Measurements from ENCODE around the gene PPP1R12B.

Gene PPP1R12B, protein sequence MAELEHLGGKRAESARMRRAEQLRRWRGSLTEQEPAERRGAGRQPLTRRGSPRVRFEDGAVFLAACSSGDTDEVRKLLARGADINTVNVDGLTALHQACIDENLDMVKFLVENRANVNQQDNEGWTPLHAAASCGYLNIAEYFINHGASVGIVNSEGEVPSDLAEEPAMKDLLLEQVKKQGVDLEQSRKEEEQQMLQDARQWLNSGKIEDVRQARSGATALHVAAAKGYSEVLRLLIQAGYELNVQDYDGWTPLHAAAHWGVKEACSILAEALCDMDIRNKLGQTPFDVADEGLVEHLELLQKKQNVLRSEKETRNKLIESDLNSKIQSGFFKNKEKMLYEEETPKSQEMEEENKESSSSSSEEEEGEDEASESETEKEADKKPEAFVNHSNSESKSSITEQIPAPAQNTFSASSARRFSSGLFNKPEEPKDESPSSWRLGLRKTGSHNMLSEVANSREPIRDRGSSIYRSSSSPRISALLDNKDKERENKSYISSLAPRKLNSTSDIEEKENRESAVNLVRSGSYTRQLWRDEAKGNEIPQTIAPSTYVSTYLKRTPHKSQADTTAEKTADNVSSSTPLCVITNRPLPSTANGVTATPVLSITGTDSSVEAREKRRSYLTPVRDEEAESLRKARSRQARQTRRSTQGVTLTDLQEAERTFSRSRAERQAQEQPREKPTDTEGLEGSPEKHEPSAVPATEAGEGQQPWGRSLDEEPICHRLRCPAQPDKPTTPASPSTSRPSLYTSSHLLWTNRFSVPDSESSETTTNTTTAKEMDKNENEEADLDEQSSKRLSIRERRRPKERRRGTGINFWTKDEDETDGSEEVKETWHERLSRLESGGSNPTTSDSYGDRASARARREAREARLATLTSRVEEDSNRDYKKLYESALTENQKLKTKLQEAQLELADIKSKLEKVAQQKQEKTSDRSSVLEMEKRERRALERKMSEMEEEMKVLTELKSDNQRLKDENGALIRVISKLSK

DNA sequence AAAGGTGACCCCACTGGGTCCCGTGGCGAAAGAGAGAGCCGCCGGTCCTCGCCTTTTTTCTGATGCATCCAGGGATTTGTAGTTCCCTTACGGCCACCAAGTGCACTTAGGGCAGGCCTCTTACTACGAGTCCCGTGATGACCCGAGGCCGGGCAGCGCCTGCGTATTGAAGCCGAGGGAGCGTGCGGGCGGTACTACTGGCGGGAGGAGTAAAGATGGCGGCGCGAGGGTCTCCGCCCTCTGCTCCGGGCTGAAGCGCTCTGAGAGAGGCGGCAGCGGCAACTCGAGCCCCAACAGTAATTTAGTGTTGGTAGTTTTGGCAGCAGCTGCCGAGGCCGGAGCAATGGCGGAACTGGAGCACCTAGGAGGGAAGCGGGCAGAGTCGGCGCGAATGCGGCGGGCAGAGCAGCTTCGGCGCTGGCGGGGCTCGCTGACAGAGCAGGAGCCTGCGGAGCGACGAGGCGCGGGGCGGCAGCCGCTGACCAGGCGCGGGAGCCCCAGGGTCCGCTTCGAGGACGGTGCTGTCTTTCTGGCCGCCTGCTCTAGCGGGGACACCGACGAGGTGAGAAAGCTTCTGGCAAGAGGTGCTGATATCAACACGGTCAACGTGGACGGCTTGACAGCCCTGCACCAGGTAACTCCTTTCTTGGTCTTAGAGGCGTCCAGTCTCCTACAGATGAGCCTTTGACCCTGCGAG is at the start of gene PPP1R12B:
PPP1R12B (plus strand) TSS at position 191 of the 697 bp plus-strand sequence; CDS start at position 344, 153 bp downstream.
- FAIRE-seq (peak; percentile 59), DNase-seq (ENCODE audit: insufficient read length, low spot score) (peak; percentile 97)

DNA sequence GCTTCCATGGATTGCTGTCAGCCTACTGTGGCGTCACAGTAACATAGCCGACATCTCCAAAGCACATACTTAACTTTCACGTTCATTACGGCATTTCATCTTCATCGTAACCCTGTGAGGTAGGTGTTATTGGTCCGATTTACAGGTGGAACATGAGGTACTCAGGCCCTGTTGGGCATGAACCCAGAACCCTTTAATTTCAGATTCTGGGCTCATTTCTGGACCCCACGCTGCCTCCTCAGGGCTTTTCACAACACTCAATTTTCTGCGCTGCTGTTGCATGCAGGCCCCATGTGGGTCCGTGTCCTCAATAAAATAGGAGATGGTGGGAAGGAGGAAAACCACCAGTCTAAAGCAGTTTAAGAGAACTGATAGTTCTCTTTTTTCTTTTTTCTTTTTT is 46.3 kb upstream of the PPP1R12B start:
- DNase-seq (ENCODE audit: insufficient read length, low spot score) = no peak
- no peak for FAIRE-seq

DNA sequence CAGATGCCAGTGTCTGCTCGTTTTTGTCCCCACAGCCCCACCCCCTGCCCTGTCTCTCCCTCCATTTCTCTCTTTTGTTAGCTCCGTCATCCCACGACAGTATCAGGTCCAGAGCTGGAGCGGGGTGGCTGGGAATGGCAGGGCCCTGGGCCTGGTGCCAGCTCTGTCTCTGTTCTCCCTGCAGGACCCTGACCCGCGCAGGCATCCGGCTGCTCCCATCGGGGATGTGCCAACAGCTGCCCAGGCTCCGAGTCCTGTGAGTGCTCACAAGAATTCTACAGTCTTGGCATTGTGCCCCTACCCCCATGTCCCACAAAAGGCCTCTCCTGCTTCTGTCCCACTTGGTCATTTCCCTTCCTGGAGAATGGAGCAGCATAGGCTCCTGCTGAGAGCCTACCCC is 44.1 kb upstream of the PPP1R12B start:
- no peak for FAIRE-seq

DNA sequence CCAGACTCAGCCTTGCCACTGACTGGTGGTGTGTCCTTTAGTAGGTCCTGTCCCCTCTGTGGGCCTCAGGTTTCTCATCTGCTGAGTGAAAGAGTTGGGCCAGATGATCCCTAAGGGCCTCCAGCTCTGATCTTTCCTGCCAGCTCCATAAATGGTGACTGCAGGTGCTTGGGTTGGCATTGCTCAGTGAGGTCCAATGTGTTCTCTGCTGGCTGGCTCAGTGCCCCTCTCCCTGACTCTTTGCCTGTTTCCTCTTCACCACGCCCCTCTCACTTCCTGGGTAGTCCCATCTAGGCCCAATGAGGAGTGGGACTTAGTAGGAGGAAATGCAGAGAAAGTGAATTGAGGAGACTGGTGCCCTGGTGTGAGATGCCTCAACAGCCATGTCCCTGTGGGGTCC is 43.3 kb upstream of the PPP1R12B start:
- no peak for FAIRE-seq

More for the DNA sequence above, 44.1 kb upstream of the PPP1R12B start:
- no peak for DNase-seq (ENCODE audit: insufficient read length, low spot score)

DNA sequence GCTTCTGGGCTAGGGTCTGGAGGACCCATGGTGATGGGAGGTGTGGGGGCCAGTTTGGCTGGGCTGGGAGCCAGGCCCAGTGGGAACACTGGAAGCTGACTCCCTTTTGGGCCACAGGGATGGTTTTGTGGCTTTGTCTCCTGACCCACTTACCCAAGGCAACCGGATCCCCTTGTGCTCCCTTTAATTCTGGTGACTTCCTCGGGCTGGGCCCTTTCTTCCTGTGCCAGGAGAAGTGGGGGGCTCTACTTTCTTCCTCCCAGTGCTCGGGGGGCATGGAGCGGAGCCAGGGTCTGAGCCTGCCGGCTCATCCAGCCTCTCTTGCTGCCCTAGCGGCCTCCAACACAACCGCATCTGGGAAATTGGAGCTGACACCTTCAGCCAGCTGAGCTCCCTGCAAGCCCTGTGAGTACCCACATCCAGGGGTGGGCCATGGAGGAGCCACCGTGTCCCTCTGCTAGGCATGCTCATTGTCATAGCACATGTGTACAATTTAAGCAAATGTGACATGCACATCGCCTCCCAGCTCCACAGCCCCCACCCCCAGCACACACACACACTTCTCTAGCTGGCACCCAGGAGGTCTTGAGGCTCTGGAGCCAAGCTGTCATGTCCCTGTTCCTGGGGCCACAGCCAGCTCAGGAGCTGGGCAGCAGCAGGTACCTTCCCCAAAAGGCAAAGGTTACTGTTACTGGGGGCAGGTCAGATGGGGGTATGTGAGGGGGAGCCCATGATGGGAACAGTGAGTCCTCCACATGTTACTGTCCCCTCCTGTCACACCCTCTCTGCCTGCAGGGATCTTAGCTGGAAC is 41.8 kb upstream of the PPP1R12B start:
- no peak for DNase-seq (ENCODE audit: insufficient read length, low spot score)
- no peak for FAIRE-seq

More for the DNA sequence above, 43.3 kb upstream of the PPP1R12B start:
- DNase-seq (ENCODE audit: insufficient read length, low spot score) = no peak

DNA sequence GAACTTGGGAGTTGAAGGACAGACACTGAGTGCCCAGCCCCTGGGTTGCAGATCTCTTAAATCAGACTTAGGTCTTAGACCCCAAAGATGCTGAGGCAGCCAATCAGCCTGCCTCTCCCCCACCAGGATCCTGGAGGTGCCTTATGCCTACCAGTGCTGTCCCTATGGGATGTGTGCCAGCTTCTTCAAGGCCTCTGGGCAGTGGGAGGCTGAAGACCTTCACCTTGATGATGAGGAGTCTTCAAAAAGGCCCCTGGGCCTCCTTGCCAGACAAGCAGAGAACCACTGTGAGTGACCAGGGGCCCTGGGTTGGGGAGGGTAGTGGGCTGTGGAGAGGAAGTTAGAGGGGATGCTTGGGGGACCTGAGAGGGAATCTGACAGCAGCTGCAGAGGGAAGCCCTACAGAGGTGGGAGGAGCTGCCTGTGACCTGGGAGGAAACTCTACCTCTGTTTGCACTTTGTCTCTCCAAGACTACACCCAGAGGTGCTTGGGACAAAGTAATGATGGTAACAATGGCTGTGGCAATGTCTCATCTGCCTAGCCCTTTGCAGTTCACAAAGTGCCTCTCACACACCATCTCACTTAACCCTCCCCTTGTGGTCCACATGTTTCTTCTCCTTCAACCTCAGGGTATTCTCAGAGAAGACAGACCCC is 38.3 kb upstream of the PPP1R12B start:
- FAIRE-seq = no peak
- no peak for DNase-seq (ENCODE audit: insufficient read length, low spot score)

DNA sequence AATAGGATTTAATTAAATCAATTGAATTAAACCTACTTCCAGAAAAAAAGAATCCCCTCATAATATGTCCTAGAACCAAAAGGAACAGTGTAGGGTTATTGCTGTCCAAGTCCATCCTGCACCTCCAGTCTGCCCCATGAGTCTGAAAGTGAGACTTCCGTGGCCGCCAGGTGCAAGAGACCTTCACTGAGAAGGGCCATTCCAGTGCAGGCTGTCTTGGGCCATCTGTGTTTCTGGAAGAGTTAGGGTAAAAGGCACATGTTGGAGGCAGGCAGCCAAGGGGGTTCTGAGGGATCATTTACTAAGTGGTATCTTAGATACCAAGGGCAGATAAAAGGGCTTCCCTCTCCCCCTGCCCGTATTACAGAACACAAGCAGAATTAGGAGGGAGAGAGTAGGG is 37.8 kb upstream of the PPP1R12B start:
- FAIRE-seq = no peak
- DNase-seq (ENCODE audit: insufficient read length, low spot score) = no peak

DNA sequence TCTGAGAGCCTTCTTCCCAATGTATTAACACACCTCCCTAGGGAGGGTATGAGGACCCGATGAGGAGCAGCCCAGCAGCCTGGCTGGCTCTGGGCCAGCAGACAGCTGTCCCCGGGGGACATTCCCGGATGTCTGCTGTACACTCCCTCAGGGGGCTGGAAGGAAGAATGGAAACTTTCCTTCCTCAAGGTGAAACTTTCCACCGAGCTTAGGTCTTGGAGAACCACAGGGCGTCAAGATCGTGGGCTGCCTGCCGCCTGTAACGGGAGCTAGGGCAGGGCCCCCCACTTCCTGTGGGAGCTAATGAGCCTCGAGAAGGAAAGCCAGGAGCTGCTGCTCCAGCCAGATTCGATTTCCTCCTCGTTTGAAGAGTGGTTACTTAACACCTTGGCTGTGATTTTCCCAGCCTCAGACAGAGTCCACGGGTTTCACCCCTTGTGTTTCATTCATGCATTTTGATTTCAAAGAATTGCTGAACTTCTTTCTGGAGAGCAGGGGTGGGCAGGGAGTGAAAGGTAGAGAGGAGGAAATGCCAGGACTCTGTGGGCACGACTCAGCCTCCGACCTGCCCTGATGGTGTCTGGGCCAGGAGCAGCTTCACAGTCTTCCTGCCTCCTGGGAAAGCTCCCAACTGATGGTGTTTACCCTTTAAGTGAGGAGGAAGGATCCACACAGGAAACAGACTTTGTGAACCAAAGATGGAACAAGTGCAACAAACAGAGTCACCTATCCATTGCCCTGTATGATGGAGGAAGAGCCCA is 36.4 kb upstream of the PPP1R12B start:
- FAIRE-seq = no peak
- peak; percentile 27 for DNase-seq (ENCODE audit: insufficient read length, low spot score)

DNA sequence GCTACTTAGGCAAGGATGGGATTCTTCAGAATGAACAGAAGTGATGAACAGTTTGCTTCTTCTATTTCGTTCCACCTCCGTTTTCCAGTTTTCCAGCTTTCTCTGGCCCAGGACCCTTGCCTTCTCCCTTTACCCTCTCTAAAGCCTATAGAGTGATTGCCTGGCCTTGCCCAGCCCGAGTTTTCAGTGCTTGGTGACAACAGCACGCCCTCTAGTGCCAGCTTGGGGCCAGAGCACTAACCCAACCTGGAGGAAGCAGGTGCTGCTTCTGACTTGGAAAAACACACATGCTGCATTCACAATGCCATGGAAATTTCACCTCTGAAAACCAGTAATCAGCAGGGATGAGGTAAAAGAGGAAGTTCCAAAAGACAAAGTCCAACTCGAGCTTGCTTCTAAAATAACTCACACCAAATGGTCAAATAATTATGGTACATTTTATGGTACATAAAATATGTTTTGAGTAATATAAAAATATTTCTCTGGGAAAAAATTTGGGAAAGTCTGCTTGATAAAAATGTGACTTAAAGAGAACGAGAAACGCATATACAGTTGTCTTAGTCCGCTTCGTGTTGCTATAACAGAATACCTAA is 32.8 kb upstream of the PPP1R12B start:
- FAIRE-seq = peak; percentile 52
- DNase-seq (ENCODE audit: insufficient read length, low spot score) = peak; percentile 83

DNA sequence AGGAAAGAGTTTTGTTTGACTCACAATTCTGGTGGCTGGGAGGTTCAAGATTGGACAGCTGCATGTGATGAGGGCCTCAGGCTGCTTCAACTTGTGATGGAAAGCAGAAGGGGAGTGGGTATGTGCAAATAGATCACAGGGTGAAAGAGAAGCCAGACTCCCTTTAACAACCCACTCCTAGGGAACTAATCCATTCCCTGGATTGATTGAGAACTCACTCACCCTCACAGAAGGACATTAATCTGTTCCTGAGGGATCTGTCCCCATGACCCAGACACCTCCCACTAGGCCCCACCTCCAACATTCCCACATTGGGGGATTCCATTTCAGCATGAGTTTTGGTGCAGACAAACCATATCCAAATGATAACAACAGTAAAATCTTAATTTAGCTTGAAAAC is 32.3 kb upstream of the PPP1R12B start:
- FAIRE-seq = no peak
- no peak for DNase-seq (ENCODE audit: insufficient read length, low spot score)

DNA sequence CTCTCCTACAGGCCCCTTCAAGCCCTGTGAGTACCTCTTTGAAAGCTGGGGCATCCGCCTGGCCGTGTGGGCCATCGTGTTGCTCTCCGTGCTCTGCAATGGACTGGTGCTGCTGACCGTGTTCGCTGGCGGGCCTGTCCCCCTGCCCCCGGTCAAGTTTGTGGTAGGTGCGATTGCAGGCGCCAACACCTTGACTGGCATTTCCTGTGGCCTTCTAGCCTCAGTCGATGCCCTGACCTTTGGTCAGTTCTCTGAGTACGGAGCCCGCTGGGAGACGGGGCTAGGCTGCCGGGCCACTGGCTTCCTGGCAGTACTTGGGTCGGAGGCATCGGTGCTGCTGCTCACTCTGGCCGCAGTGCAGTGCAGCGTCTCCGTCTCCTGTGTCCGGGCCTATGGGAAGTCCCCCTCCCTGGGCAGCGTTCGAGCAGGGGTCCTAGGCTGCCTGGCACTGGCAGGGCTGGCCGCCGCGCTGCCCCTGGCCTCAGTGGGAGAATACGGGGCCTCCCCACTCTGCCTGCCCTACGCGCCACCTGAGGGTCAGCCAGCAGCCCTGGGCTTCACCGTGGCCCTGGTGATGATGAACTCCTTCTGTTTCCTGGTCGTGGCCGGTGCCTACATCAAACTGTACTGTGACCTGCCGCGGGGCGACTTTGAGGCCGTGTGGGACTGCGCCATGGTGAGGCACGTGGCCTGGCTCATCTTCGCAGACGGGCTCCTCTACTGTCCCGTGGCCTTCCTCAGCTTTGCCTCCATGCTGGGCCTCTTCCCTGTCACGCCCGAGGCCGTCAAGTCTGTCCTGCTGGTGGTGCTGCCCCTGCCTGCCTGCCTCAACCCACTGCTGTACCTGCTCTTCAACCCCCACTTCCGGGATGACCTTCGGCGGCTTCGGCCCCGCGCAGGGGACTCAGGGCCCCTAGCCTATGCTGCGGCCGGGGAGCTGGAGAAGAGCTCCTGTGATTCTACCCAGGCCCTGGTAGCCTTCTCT is 30.3 kb upstream of the PPP1R12B start:
- FAIRE-seq (no peak), DNase-seq (ENCODE audit: insufficient read length, low spot score) (no peak)

DNA sequence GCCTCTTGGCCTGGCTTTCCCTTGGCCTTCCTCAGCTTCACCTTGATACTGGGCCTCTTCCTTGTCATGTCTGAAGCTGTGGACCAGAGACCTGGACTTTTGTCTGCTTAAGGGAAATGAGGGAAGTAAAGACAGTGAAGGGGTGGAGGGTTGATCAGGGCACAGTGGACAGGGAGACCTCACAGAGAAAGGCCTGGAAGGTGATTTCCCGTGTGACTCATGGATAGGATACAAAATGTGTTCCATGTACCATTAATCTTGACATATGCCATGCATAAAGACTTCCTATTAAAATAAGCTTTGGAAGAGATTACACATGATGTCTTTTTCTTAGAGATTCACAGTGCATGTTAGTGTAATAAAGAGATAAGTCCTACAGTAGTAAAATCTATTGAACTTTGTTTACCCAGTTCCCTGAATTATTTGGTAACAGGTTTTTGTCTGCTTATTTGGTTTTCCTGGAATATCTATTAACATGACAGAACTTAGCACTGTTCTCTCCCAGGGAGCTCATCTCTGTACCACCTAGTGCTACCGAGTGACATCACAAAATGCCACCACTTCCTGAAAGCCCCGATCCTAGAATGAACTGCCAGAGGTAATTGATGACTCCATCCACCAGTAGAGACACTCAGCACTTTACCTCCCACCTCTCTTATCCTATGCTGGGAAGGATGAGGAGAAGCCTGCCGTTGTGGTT is 29.0 kb upstream of the PPP1R12B start:
- DNase-seq (ENCODE audit: insufficient read length, low spot score) (no peak), FAIRE-seq (no peak)

DNA sequence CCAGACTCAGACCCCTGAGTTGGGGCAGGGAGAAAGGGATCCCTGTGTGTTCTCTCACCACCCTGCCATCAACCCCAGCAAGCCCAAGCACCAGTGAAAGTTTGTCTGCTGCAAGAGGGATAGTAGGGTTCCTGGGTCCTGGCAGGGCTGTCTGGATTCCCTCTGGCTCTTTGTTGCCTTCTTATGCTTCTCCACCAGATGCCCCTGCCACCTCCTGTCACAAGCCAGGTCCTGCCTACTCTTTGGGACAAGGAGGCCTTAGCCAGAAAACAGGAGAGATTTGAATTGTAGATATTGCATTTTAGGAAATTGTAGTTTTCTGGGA is 28.5 kb upstream of the PPP1R12B start:
- DNase-seq (ENCODE audit: insufficient read length, low spot score) = no peak
- no peak for FAIRE-seq

DNA sequence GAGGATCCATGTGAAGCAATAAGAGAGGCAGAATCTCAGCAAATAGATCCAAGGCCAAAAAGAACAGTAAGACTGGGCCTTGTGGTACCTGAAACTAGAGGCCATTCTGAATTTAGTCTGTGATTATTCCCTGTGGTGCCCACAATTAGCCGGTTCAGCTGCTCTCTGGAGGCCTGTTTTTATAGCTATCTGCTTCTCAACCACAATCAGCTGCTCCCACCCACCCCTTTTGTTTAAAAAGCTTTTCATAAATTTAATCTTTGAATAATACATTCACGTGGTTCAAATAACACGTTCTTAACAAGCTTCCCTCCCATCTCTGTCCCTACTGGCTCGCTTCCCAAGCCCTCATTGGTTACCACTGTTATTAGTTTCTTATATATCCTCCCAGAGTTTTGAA is 24.8 kb upstream of the PPP1R12B start:
- DNase-seq (ENCODE audit: insufficient read length, low spot score) (no peak), FAIRE-seq (no peak)

DNA sequence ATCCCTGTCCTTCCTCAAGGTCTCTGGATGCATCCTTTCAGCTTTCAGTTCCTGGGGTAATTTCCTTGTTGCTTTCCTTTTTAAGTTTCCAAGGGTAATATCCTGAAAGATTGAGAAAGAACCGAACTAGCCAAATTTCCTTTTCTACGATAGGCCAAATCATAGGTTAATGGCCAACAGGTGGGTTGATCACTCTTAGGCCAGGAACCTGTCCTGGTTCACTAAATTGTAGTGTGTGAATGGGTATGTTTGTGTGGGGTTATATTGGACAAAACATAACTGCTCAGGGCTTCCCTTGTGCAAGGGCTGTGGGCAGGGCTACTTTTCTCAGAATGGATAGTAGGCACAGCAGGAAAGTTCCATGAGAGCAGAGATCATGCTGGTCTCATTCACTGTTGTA is 23.9 kb upstream of the PPP1R12B start:
- no peak for FAIRE-seq
- no peak for DNase-seq (ENCODE audit: insufficient read length, low spot score)

DNA sequence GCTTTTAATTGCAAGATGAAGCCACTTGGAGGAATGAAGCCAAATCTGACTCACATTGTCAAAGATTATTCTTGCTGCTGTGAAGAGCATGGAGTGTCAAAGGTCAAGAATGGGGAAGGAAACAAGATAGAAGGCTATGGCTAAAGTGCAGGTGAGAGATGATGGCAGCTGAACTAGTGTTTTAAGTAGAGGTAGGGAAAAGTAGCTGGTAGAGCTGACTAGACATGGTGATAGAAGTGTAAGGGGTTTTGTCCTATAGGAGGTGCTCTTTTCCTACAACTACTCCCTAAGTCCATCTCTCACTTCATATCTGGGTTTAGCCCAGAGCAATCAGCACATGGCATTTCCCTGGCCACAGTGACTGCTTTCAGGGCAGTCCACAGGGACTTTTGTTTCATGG is 18.6 kb upstream of the PPP1R12B start:
- peak; percentile 68 for FAIRE-seq
- no peak for DNase-seq (ENCODE audit: insufficient read length, low spot score)

DNA sequence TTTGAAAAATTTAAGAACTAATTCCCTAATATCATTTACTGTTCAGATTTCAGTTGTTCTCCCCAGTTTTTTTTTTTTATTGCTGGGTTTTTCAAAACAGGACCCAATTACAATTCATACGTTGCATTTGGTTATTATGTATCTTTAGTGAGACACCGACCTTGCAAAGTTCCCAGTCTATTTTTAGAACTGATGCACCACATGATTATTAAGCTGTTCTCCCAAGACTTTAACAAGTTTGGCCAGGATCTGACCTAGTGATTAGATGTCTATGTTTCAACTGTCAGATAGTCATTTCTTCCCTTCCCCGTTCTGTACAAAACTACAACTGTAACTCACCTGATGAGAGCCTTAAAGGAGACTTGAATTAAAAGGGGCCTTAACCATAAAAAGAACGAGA is 14.6 kb upstream of the PPP1R12B start:
- no peak for FAIRE-seq
- no peak for DNase-seq (ENCODE audit: insufficient read length, low spot score)
